ENCODE results near the gene TPMT. TPM values are rescaled to one million over a fixed set of nuclear protein-coding genes. Genes with fewer than 3 reads are reported as not detected.
A peak's percentile ranks its signal among the peaks of the same experiment; 100 is the strongest.

Gene TPMT
- total and polyA plus RNA-seq, 4 donors, result 6.5 to 24.9 (median 9.9) TPM

GRCh38 chr6:18118330-18118729 lies 36.5 kb downstream of the TPMT start:
- no peak overlapping the region for H3K27ac ChIP-seq (ENCODE audit: low read depth in 1 of 2, low read length in 2 of 2)
- 10 to 14% methylated on average over 3 of the region's 3 CpGs for WGBS, 2 donors
- no peaks in the 10 kb centered on the region for H3K27me3 ChIP-seq (ENCODE audit: control insufficient read depth in 1 of 2, insufficient read depth in 2 of 2, low read length in 1 of 2)
- H3K36me3 ChIP-seq (ENCODE audit: control insufficient read depth in 1 of 2, insufficient read depth in 2 of 2, low read length in 1 of 2), result no peaks in the 10 kb centered on the region
- intact Hi-C loops (cut with DNase I), result no loop called here
- H3K4me1 ChIP-seq (ENCODE audit: control insufficient read depth in 1 of 2, insufficient read depth in 2 of 2, low read length in 2 of 2), result no peaks in the 10 kb centered on the region
- no peak for DNase-seq
- no peak overlapping the region for H3K4me3 ChIP-seq (ENCODE audit: low read length in 2 of 2)
- no peaks in the 10 kb centered on the region for H3K9me3 ChIP-seq (ENCODE audit: control insufficient read depth, low read length)
- no peak for ATAC-seq (ENCODE audit: low FRiP score)

- H3K27me3 ChIP-seq (ENCODE audit: control insufficient read depth in 1 of 2, insufficient read depth in 2 of 2, low read length in 1 of 2), result no peaks in the 10 kb centered on the region
- no peaks in the 10 kb centered on the region for H3K4me1 ChIP-seq (ENCODE audit: control insufficient read depth in 1 of 2, insufficient read depth in 2 of 2, low read length in 2 of 2)
- intact Hi-C loops (cut with DNase I), result no loop called here
- DNase-seq (no peak), ATAC-seq (ENCODE audit: low FRiP score) (no peak)
- no peaks in the 10 kb centered on the region for H3K9me3 ChIP-seq (ENCODE audit: control insufficient read depth, low read length)
- WGBS, 2 donors, result 79 to 83% methylated on average over 5 of the region's 5 CpGs
- no peak overlapping the region for H3K27ac ChIP-seq (ENCODE audit: low read depth in 1 of 2, low read length in 2 of 2)
- no peaks in the 10 kb centered on the region for H3K36me3 ChIP-seq (ENCODE audit: control insufficient read depth in 1 of 2, insufficient read depth in 2 of 2, low read length in 1 of 2)
- H3K4me3 ChIP-seq (ENCODE audit: low read length in 2 of 2), result no peak overlapping the region
Observed at GRCh38 chr6:18117136-18117535, 37.7 kb downstream of the TPMT start.

GRCh38 chr6:18115356-18115755 lies 39.5 kb downstream of the TPMT start:
- ATAC-seq (ENCODE audit: low FRiP score) (no peak), DNase-seq (no peak)
- H3K4me3 ChIP-seq (ENCODE audit: low read length in 2 of 2), result no peak overlapping the region
- no peak overlapping the region for H3K27ac ChIP-seq (ENCODE audit: low read depth in 1 of 2, low read length in 2 of 2)
- no peaks in the 10 kb centered on the region for H3K4me1 ChIP-seq (ENCODE audit: control insufficient read depth in 1 of 2, insufficient read depth in 2 of 2, low read length in 2 of 2)
- H3K27me3 ChIP-seq (ENCODE audit: control insufficient read depth in 1 of 2, insufficient read depth in 2 of 2, low read length in 1 of 2), result no peaks in the 10 kb centered on the region
- H3K36me3 ChIP-seq (ENCODE audit: control insufficient read depth in 1 of 2, insufficient read depth in 2 of 2, low read length in 1 of 2), result no peaks in the 10 kb centered on the region
- intact Hi-C loops (cut with DNase I), result no loop called here
- H3K9me3 ChIP-seq (ENCODE audit: control insufficient read depth, low read length), result no peaks in the 10 kb centered on the region
- WGBS, 2 donors, result 81 to 88% methylated on average over 2 of the region's 2 CpGs

GRCh38 chr6:18110162-18110561 lies 44.7 kb downstream of the TPMT start:
- intact Hi-C loops (cut with DNase I), result no loop called here
- H3K4me1 ChIP-seq (ENCODE audit: control insufficient read depth in 1 of 2, insufficient read depth in 2 of 2, low read length in 2 of 2), result no peaks in the 10 kb centered on the region
- no peaks in the 10 kb centered on the region for H3K27me3 ChIP-seq (ENCODE audit: control insufficient read depth in 1 of 2, insufficient read depth in 2 of 2, low read length in 1 of 2)
- H3K36me3 ChIP-seq (ENCODE audit: control insufficient read depth in 1 of 2, insufficient read depth in 2 of 2, low read length in 1 of 2), result no peaks in the 10 kb centered on the region
- ATAC-seq (ENCODE audit: low FRiP score) (no peak), DNase-seq (no peak)
- no peak overlapping the region for H3K4me3 ChIP-seq (ENCODE audit: low read length in 2 of 2)
- H3K9me3 ChIP-seq (ENCODE audit: control insufficient read depth, low read length), result peaks cover 1% of the 10 kb centered on the region
- H3K27ac ChIP-seq (ENCODE audit: low read depth in 1 of 2, low read length in 2 of 2), result peak overlapping the region in 1 of 2 donors; percentile 28

- Histone ChIP-seq H3K27ac (ENCODE audit: low read depth in 1 of 2, low read length in 2 of 2) (no peak overlapping the region), H3K4me1 (ENCODE audit: control insufficient read depth in 1 of 2, insufficient read depth in 2 of 2, low read length in 2 of 2) (no peaks in the 10 kb centered on the region), H3K4me3 (ENCODE audit: low read length in 2 of 2) (no peak overlapping the region), H3K9me3 (ENCODE audit: control insufficient read depth, low read length) (peaks cover 1% of the 10 kb centered on the region), H3K36me3 (ENCODE audit: control insufficient read depth in 1 of 2, insufficient read depth in 2 of 2, low read length in 1 of 2) (no peaks in the 10 kb centered on the region), H3K27me3 (ENCODE audit: control insufficient read depth in 1 of 2, insufficient read depth in 2 of 2, low read length in 1 of 2) (no peaks in the 10 kb centered on the region)
- 93 to 98% methylated on average over 1 of the region's 1 CpG for WGBS, 2 donors
- intact Hi-C loops (cut with DNase I), result no loop called here
- ATAC-seq (ENCODE audit: low FRiP score), result no peak
- DNase-seq, result no peak
Observed at GRCh38 chr6:18107061-18107460, 47.8 kb downstream of the TPMT start.

GRCh38 chr6:18102783-18103509 lies 51.9 kb downstream of the TPMT start:
- Histone ChIP-seq H3K36me3 (ENCODE audit: control insufficient read depth in 1 of 2, insufficient read depth in 2 of 2, low read length in 1 of 2) (no peaks in the 10 kb centered on the region), H3K9me3 (ENCODE audit: control insufficient read depth, low read length) (peaks cover 1% of the 10 kb centered on the region), H3K27ac (ENCODE audit: low read depth in 1 of 2, low read length in 2 of 2) (no peak overlapping the region), H3K27me3 (ENCODE audit: control insufficient read depth in 1 of 2, insufficient read depth in 2 of 2, low read length in 1 of 2) (no peaks in the 10 kb centered on the region), H3K4me3 (ENCODE audit: low read length in 2 of 2) (no peak overlapping the region), H3K4me1 (ENCODE audit: control insufficient read depth in 1 of 2, insufficient read depth in 2 of 2, low read length in 2 of 2) (no peaks in the 10 kb centered on the region)
- intact Hi-C loops (cut with DNase I), result loop anchor here in 1 of 2 donors (5.0 kb wide), 1 partner anchor 51 kb away; no protein-coding TSS in a partner anchor
- 52 to 66% methylated on average over 6 of the region's 6 CpGs for WGBS, 2 donors
- no peak for DNase-seq
- ATAC-seq (ENCODE audit: low FRiP score), result no peak

- Histone ChIP-seq H3K36me3 (ENCODE audit: control insufficient read depth in 1 of 2, insufficient read depth in 2 of 2, low read length in 1 of 2) (no peaks in the 10 kb centered on the region), H3K4me1 (ENCODE audit: control insufficient read depth in 1 of 2, insufficient read depth in 2 of 2, low read length in 2 of 2) (no peaks in the 10 kb centered on the region), H3K27ac (ENCODE audit: low read depth in 1 of 2, low read length in 2 of 2) (no peak overlapping the region), H3K27me3 (ENCODE audit: control insufficient read depth in 1 of 2, insufficient read depth in 2 of 2, low read length in 1 of 2) (no peaks in the 10 kb centered on the region), H3K4me3 (ENCODE audit: low read length in 2 of 2) (no peak overlapping the region), H3K9me3 (ENCODE audit: control insufficient read depth, low read length) (no peaks in the 10 kb centered on the region)
- 98 to 100% methylated on average over 2 of the region's 2 CpGs for WGBS, 2 donors
- DNase-seq (no peak), ATAC-seq (ENCODE audit: low FRiP score) (no peak)
- intact Hi-C loops (cut with DNase I), result loop anchor here in 1 of 2 donors (5.0 kb wide), 1 partner anchor 50 kb away; no protein-coding TSS in a partner anchor
Observed at GRCh38 chr6:18101873-18102272, 53.0 kb downstream of the TPMT start.

- no peak overlapping the region for H3K4me3 ChIP-seq (ENCODE audit: low read length in 2 of 2)
- no peaks in the 10 kb centered on the region for H3K9me3 ChIP-seq (ENCODE audit: control insufficient read depth, low read length)
- intact Hi-C loops (cut with DNase I), result loop anchor here in 1 of 2 donors (5.0 kb wide), 1 partner anchor 49 kb away; no protein-coding TSS in a partner anchor
- no peaks in the 10 kb centered on the region for H3K36me3 ChIP-seq (ENCODE audit: control insufficient read depth in 1 of 2, insufficient read depth in 2 of 2, low read length in 1 of 2)
- no peaks in the 10 kb centered on the region for H3K27me3 ChIP-seq (ENCODE audit: control insufficient read depth in 1 of 2, insufficient read depth in 2 of 2, low read length in 1 of 2)
- ATAC-seq (ENCODE audit: low FRiP score) (no peak), DNase-seq (no peak)
- no peak overlapping the region for H3K27ac ChIP-seq (ENCODE audit: low read depth in 1 of 2, low read length in 2 of 2)
- 91 to 94% methylated on average over 1 of the region's 1 CpG for WGBS, 2 donors
- no peaks in the 10 kb centered on the region for H3K4me1 ChIP-seq (ENCODE audit: control insufficient read depth in 1 of 2, insufficient read depth in 2 of 2, low read length in 2 of 2)
Observed at GRCh38 chr6:18101271-18101670, 53.6 kb downstream of the TPMT start.

GRCh38 chr6:18100296-18100695 lies 54.6 kb downstream of the TPMT start:
- intact Hi-C loops (cut with DNase I), result loop anchor here in 1 of 2 donors (5.0 kb wide), 1 partner anchor 48 kb away; no protein-coding TSS in a partner anchor
- H3K27ac ChIP-seq (ENCODE audit: low read depth in 1 of 2, low read length in 2 of 2), result no peak overlapping the region
- H3K9me3 ChIP-seq (ENCODE audit: control insufficient read depth, low read length), result no peaks in the 10 kb centered on the region
- no peaks in the 10 kb centered on the region for H3K4me1 ChIP-seq (ENCODE audit: control insufficient read depth in 1 of 2, insufficient read depth in 2 of 2, low read length in 2 of 2)
- no peaks in the 10 kb centered on the region for H3K27me3 ChIP-seq (ENCODE audit: control insufficient read depth in 1 of 2, insufficient read depth in 2 of 2, low read length in 1 of 2)
- DNase-seq (no peak), ATAC-seq (ENCODE audit: low FRiP score) (no peak)
- H3K36me3 ChIP-seq (ENCODE audit: control insufficient read depth in 1 of 2, insufficient read depth in 2 of 2, low read length in 1 of 2), result no peaks in the 10 kb centered on the region
- WGBS, 2 donors, result 97 to 99% methylated on average over 3 of the region's 3 CpGs
- no peak overlapping the region for H3K4me3 ChIP-seq (ENCODE audit: low read length in 2 of 2)

Measured in aorta (tissue), 5 donors.